Muscle of leg (tissue), 11 donors: Measurements from ENCODE around the gene PTPN14. TPM values are rescaled to one million over a fixed set of nuclear protein-coding genes. Genes with fewer than 3 reads are reported as not detected.

Experiments used
- DNase-seq: peaks from one replicate; pipeline ENCODE4 v3.0.0; 2013
- H3K27ac ChIP-seq: one replicate; pipeline ENCODE4 v1.5.1; 2013; ENCODE audit warnings: mild to moderate bottlenecking, low read length, control low read depth
- H3K27me3 ChIP-seq: one replicate; pipeline ENCODE4 v1.6.1; 2013; ENCODE audit warnings: low read length; ENCODE audit not compliant: control insufficient read depth, insufficient read depth
- H3K36me3 ChIP-seq: one replicate; pipeline ENCODE4 v1.6.1; 2013; ENCODE audit warnings: low read length; ENCODE audit not compliant: control insufficient read depth, insufficient read depth
- H3K4me1 ChIP-seq: one replicate; pipeline ENCODE4 v1.6.1; 2013; ENCODE audit warnings: low read length; ENCODE audit not compliant: control insufficient read depth, insufficient read depth
- H3K4me3 ChIP-seq: one replicate; pipeline ENCODE4 v1.5.1; 2013; ENCODE audit warnings: low read length, control low read depth
- H3K9me3 ChIP-seq: replicated peaks from 2 replicates; pipeline ENCODE4 v1.6.1; 2013; ENCODE audit warnings: low read depth, low read length; ENCODE audit not compliant: control insufficient read depth
- WGBS: methylation state at CpG from one replicate; pipeline ENCODE4 v1.1.5; 2013; ENCODE audit warnings: missing lambda C conversion rate; ENCODE audit not compliant: insufficient coverage; 5-methylcytosine and 5-hydroxymethylcytosine counted together
- polyA plus RNA-seq, 8 donors: library from polyadenylated mRNA; unstranded; fragments of 120-200 nt; gene quantifications; one replicate each; pipeline versions ENCODE4 v1.2.1 to v1.2.3, GENCODE V29; 2013; ENCODE audit warnings: inconsistent platforms in 1 of 8, low replicate concordance in 1 of 8; ENCODE audit not compliant: insufficient read length in 8 of 8, insufficient read depth in 1 of 8
- total RNA-seq: library from RNA; stranded (reverse); fragments of 120-200 nt; gene quantifications from one replicate; pipeline ENCODE4 v1.2.4, GENCODE V29; 2013

PTPN14 gene
- total and polyA plus RNA-seq, 9 donors, result 9.4 to 25.2 (median 15.8) TPM

DNA sequence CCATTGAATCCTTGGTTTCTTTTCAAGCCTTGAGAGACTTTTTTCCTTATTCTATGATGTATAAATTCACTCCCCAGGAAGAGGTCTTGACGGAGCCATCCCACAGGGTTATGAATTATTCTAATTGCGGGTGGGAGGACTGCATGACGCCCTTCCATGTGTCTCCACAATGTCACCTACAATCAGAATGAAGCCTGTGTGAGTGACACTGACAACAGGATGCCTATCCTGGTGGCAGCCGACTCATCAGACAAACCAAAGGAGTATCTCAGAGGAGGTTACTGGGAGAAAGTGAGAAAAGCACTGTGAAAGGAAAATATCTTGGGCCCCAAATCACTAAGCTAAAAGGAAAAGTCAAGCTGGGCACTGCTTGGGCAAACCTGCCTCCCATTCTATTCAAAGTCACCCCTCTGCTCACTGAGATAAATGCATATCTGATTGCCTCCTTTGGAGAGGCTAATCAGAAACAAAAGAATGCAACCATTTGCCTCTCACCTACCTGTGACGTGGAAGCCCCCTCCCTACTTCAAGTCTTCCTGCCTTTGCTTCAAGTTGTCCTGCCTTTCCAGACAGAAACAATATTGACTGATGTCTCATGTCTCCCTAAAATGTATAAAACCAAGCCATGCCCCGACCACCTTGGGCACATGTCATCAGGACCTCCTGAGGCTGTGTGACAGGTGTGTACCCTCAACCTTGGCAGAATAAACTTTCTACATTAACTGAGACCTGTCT is 172.0 kb downstream of the PTPN14 start:
- Histone ChIP-seq H3K27me3 (no peaks in the 10 kb centered on the region), H3K36me3 (peaks cover 46% of the 10 kb centered on the region), H3K27ac (no peak overlapping the region), H3K4me3 (no peak overlapping the region), H3K9me3 (no peaks in the 10 kb centered on the region), H3K4me1 (no peaks in the 10 kb centered on the region)
- 75% methylated on average over 2 of the region's 6 CpGs for WGBS
- DNase-seq, result no peak

DNA sequence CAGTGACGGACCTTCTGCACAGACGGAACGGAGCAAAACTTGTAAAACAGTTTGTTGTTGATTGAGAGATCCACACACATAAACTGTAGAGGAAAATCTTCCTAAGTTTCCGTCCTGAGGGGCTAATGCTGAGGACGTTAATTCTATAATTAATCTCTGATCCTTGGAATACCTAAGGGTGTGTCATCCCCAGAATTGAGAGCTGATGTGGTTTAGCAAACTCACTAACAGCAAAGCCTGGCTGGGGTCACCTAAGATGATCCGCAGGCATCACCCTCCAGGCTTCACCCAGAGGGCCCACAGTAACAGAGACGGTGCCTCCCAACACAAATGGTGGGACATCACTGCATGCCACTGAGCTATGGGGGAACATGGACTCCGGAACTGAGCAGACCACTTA is 172.9 kb downstream of the PTPN14 start:
- Histone ChIP-seq H3K27me3 (no peaks in the 10 kb centered on the region), H3K36me3 (peaks cover 37% of the 10 kb centered on the region), H3K9me3 (no peaks in the 10 kb centered on the region), H3K4me1 (no peaks in the 10 kb centered on the region), H3K4me3 (no peak overlapping the region), H3K27ac (no peak overlapping the region)
- WGBS, result 60% methylated on average over 3 of the region's 8 CpGs
- no peak for DNase-seq

DNA sequence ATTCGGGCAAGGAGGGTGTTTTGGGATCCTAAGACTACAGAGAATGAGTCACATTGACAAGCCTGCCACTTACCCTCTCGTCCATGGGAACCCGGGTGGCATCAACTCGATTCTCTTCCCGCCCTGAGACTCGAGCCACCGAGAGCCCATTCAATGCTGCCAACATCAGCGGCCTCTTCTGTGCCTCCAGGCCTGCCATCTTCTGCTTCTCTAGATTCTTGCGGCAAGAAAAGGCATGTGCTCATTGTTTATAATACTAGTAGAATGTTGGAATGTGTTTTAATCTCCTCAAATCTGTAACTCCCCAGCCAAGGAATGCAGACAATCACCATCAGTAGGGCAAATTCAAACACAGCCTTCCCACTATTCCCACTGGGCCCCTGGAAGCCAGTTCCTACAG is 173.5 kb downstream of the PTPN14 start:
- WGBS, result 80% methylated on average over 2 of the region's 9 CpGs
- no peak overlapping the region for H3K4me3 ChIP-seq
- H3K27me3 ChIP-seq, result no peaks in the 10 kb centered on the region
- H3K4me1 ChIP-seq, result no peaks in the 10 kb centered on the region
- no peak overlapping the region for H3K27ac ChIP-seq
- H3K9me3 ChIP-seq, result no peaks in the 10 kb centered on the region
- peaks cover 31% of the 10 kb centered on the region for H3K36me3 ChIP-seq
- DNase-seq, result no peak

DNA sequence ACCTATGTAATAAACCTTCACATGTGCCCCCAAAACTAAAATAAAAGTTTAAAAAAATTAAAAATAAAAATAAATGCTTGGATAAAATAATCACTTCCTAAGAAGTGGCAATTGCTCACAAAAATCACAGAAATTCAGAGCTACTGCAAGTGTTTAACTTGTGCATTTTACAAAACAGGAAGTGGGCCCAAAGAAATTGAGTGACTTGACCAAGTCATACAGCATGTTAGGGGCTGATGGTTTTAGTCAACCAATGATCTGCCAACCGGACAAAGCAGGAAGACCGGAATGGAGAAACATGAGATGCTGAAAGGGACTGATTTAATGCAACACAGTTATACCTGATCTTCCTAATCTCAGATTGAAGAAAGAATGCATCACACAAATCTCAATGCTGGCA is 173.9 kb downstream of the PTPN14 start:
- Histone ChIP-seq H3K27me3 (no peaks in the 10 kb centered on the region), H3K4me1 (peaks cover 3% of the 10 kb centered on the region), H3K9me3 (no peaks in the 10 kb centered on the region), H3K36me3 (peaks cover 32% of the 10 kb centered on the region), H3K4me3 (no peak overlapping the region), H3K27ac (no peak overlapping the region)
- WGBS, result no CpG with 5 or more reads among the region's 2 CpGs
- no peak for DNase-seq

DNA sequence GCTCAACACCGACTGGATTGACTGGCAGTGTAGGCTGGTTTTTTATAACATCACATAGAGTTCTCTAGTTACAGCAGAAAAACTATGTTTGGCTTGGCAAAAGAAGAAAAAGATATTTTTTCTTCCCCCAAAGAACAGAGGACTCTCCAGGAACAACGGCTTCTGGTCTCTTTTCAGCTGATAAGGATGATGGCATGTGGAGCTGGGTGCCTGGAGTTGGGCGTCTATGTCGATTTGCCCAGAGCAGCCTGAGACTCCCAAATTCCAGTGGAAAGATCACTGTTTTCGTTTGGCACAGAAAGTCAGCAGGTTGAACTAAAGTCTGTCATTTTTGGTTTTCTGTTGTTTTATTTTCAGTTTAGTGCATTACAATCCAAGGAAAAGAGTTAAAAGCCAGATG is 179.3 kb downstream of the PTPN14 start:
- no peaks in the 10 kb centered on the region for H3K27me3 ChIP-seq
- H3K4me1 ChIP-seq, result peaks cover 3% of the 10 kb centered on the region
- DNase-seq, result peak; percentile 29
- no peak overlapping the region for H3K27ac ChIP-seq
- peaks cover 40% of the 10 kb centered on the region for H3K36me3 ChIP-seq
- WGBS, result no CpG with 5 or more reads among the region's 5 CpGs
- no peak overlapping the region for H3K4me3 ChIP-seq
- no peaks in the 10 kb centered on the region for H3K9me3 ChIP-seq

DNA sequence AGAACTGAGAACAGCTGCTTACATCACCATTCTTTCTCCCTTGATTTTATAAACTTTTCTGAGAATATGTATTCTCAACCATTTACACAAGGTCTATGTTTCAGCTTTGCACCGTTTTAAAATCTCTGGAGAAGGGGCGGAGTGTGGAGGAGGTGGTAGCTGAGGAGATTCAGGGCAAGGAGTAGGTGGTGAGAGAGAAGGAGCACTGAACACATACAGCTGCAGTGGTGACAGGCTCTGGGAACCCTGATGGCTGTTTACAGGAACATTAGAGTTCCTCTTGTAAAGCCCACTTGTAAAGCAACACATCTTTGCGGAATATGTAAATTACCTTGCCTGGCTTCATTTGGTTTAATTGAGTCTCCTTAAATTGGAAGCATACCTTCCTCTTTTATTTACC is 180.8 kb downstream of the PTPN14 start:
- Histone ChIP-seq H3K27me3 (no peaks in the 10 kb centered on the region), H3K4me3 (no peak overlapping the region), H3K9me3 (no peaks in the 10 kb centered on the region), H3K4me1 (peaks cover 3% of the 10 kb centered on the region), H3K36me3 (peaks cover 37% of the 10 kb centered on the region), H3K27ac (no peak overlapping the region)
- no CpG with 5 or more reads among the region's 3 CpGs for WGBS
- no peak for DNase-seq

- H3K27me3 ChIP-seq, result no peaks in the 10 kb centered on the region
- WGBS, result 85% methylated on average over 5 of the region's 8 CpGs
- H3K36me3 ChIP-seq, result peaks cover 42% of the 10 kb centered on the region
- H3K9me3 ChIP-seq, result no peaks in the 10 kb centered on the region
- H3K4me3 ChIP-seq, result no peak overlapping the region
- H3K4me1 ChIP-seq, result peaks cover 11% of the 10 kb centered on the region
- DNase-seq, result no peak
- H3K27ac ChIP-seq, result no peak overlapping the region
Observed at GRCh38 chr1:214369364-214369763, 182.0 kb downstream of the PTPN14 start.

DNA sequence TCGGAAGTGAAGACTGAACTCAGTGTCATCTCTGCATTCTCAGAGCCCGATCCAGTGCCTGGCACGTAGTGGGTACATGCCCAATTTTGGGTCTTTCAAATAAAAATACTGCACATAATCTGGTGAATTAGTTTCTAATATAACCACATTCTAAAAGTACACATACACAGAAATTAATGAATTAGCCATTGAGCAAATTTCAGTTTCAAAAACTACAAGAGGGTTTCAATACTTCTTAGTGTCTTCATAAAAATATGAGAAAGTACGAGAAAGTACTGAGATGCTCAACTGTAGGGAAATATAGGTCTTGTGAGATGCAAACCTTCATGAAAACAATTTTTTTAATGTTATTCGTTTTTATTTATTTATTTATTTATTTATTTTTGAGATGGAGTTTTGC is 183.6 kb downstream of the PTPN14 start:
- Histone ChIP-seq H3K9me3 (no peaks in the 10 kb centered on the region), H3K27ac (no peak overlapping the region), H3K36me3 (peaks cover 49% of the 10 kb centered on the region), H3K27me3 (no peaks in the 10 kb centered on the region), H3K4me1 (peaks cover 15% of the 10 kb centered on the region), H3K4me3 (no peak overlapping the region)
- WGBS, result 78% methylated on average over 1 of the region's 5 CpGs
- no peak for DNase-seq

GRCh38 chr1:214364786-214365295 is 186.6 kb downstream of the PTPN14 start:
- Histone ChIP-seq H3K9me3 (no peaks in the 10 kb centered on the region), H3K4me3 (no peak overlapping the region), H3K27ac (peak overlapping the region; percentile 40), H3K27me3 (no peaks in the 10 kb centered on the region), H3K4me1 (peaks cover 18% of the 10 kb centered on the region), H3K36me3 (peaks cover 50% of the 10 kb centered on the region)
- 40% methylated on average over 1 of the region's 4 CpGs for WGBS
- DNase-seq, result peak; percentile 74

- DNase-seq, result peak; percentile 75
- H3K4me3 ChIP-seq, result no peak overlapping the region
- H3K36me3 ChIP-seq, result peaks cover 50% of the 10 kb centered on the region
- H3K27me3 ChIP-seq, result no peaks in the 10 kb centered on the region
- H3K27ac ChIP-seq, result no peak overlapping the region
- no peaks in the 10 kb centered on the region for H3K9me3 ChIP-seq
- peaks cover 18% of the 10 kb centered on the region for H3K4me1 ChIP-seq
- WGBS, result 56% methylated on average over 6 of the region's 12 CpGs
Observed at GRCh38 chr1:214364386-214364785, 187.0 kb downstream of the PTPN14 start.
